ENCODE results near the gene SPATA17. TPM values are rescaled to one million over a fixed set of nuclear protein-coding genes. Genes with fewer than 3 reads are reported as not detected.

SPATA17 gene
- total RNA-seq, 1 donor from 2014 or later = 2.9 TPM

DNA sequence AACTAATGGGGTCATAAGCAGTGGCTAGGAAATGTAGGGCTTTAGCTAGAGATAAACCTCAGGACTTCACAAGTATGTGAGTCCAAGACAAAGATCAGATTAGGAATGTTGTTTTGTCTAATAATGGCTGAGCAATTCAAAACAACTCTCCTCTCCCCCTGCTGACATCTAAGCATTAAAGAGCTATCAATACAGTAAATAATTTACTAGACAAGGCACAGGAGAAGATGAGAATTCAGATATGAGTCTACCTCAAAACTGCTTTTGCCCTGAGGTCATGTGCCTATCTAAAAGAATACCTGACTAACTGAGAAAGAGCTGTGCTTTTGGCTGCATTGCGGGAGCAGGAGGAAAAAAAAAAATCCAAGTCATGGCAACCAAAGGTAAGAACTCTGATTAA is 86.8 kb downstream of the SPATA17 start:
- TF ChIP-seq, protein P1, sequence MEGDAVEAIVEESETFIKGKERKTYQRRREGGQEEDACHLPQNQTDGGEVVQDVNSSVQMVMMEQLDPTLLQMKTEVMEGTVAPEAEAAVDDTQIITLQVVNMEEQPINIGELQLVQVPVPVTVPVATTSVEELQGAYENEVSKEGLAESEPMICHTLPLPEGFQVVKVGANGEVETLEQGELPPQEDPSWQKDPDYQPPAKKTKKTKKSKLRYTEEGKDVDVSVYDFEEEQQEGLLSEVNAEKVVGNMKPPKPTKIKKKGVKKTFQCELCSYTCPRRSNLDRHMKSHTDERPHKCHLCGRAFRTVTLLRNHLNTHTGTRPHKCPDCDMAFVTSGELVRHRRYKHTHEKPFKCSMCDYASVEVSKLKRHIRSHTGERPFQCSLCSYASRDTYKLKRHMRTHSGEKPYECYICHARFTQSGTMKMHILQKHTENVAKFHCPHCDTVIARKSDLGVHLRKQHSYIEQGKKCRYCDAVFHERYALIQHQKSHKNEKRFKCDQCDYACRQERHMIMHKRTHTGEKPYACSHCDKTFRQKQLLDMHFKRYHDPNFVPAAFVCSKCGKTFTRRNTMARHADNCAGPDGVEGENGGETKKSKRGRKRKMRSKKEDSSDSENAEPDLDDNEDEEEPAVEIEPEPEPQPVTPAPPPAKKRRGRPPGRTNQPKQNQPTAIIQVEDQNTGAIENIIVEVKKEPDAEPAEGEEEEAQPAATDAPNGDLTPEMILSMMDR (IDR thresholded peaks at IDR 0.05; ENCODE audit: unreplicated experiment) = no peak
- Mint-ChIP-seq H3K36me3 (peaks cover 12% of the 10 kb centered on the region), H3K9me3 (peaks cover 17% of the 10 kb centered on the region), H3K27me3 (ENCODE audit: low read depth) (no peaks in the 10 kb centered on the region), H3K4me1 (peaks cover 24% of the 10 kb centered on the region), H3K27ac (peak overlapping the region; percentile 32), H3K4me3 (no peak overlapping the region)
- no peak for DNase-seq (ENCODE audit: low spot score in 2 of 2, unreplicated experiment in 2 of 2)

GRCh38 chr1:217718873-217719272 is 87.7 kb downstream of the SPATA17 start:
- DNase-seq (ENCODE audit: low spot score in 2 of 2, unreplicated experiment in 2 of 2) = no peak
- TF ChIP-seq, protein P1 (IDR thresholded peaks at IDR 0.05; ENCODE audit: unreplicated experiment) = peak; percentile 27
- no peak overlapping the region for H3K4me3 Mint-ChIP-seq
- H3K4me1 Mint-ChIP-seq = peaks cover 28% of the 10 kb centered on the region
- H3K27me3 Mint-ChIP-seq (ENCODE audit: low read depth) = no peaks in the 10 kb centered on the region
- no peak overlapping the region for H3K27ac Mint-ChIP-seq
- peaks cover 14% of the 10 kb centered on the region for H3K9me3 Mint-ChIP-seq
- peaks cover 11% of the 10 kb centered on the region for H3K36me3 Mint-ChIP-seq

- TF ChIP-seq, protein P1 (IDR thresholded peaks at IDR 0.05; ENCODE audit: unreplicated experiment) = no peak
- peak overlapping the region; percentile 80 for H3K27ac Mint-ChIP-seq
- peaks cover 28% of the 10 kb centered on the region for H3K4me1 Mint-ChIP-seq
- H3K36me3 Mint-ChIP-seq = peaks cover 11% of the 10 kb centered on the region
- no peaks in the 10 kb centered on the region for H3K27me3 Mint-ChIP-seq (ENCODE audit: low read depth)
- peaks cover 13% of the 10 kb centered on the region for H3K9me3 Mint-ChIP-seq
- DNase-seq (ENCODE audit: low spot score in 2 of 2, unreplicated experiment in 2 of 2) = no peak
- no peak overlapping the region for H3K4me3 Mint-ChIP-seq
These were observed 90.5 kb downstream of the SPATA17 start for GRCh38 chr1:217721692-217722091.

DNA sequence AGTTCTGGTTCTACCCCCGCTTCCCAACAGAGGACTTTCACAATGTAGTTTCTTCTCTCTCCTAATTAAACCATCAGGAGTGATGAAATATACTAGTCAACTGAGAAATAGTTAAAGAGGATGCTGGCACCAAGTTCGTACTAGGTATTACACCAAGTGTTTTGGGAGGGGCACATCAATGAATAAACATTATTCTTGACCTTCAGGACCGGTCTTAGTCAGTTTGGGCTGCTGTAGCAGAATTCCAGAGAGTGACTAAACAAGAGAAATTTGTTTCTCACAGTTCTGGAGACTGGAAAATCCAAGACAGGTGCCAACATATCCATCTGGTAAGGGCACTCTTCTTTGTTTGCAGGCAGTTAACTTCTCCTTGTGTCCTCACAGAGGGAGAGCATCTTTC is 103.8 kb downstream of the SPATA17 start:
- no peaks in the 10 kb centered on the region for H3K27me3 Mint-ChIP-seq (ENCODE audit: low read depth)
- no peaks in the 10 kb centered on the region for H3K36me3 Mint-ChIP-seq
- no peak for DNase-seq (ENCODE audit: low spot score in 2 of 2, unreplicated experiment in 2 of 2)
- no peak overlapping the region for H3K4me3 Mint-ChIP-seq
- no peaks in the 10 kb centered on the region for H3K9me3 Mint-ChIP-seq
- TF ChIP-seq, protein P1 (IDR thresholded peaks at IDR 0.05; ENCODE audit: unreplicated experiment) = no peak
- no peak overlapping the region for H3K27ac Mint-ChIP-seq
- H3K4me1 Mint-ChIP-seq = peaks cover 9% of the 10 kb centered on the region

DNA sequence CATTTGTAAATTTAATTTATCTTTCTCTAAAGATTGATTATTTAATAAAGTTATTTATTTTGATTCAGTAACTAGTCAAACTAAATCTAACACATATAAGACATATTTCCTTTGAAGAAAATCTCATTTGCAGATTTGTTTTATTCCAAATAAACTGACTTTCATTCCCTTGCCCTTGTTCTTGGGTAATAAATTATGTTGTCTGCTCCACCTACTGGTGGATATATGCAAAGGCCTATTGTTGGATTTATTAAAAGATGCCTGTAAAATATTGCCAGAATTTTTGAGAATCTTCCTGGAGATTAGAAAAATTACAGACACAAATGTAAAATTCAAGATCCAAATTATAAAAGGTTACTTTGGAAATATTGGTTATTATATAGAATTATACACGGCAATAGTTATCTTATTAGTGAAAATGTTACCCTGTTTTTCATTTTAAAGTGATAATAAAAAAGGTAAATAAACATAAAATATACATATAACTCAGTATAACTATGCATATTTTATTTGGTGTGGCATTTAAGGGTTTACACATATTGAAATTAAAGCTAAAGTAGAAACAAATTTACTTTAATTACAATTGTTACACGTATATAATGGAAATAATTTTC is 116.1 kb downstream of the SPATA17 start:
- Mint-ChIP-seq H3K36me3 (no peaks in the 10 kb centered on the region), H3K27ac (no peak overlapping the region), H3K4me3 (no peak overlapping the region), H3K27me3 (ENCODE audit: low read depth) (no peaks in the 10 kb centered on the region), H3K4me1 (no peaks in the 10 kb centered on the region), H3K9me3 (no peaks in the 10 kb centered on the region)
- TF ChIP-seq, protein P1 (IDR thresholded peaks at IDR 0.05; ENCODE audit: unreplicated experiment) = peak; percentile 86
- DNase-seq (ENCODE audit: low spot score in 2 of 2, unreplicated experiment in 2 of 2) = no peak
